ENCODE measurements around the gene HTRA3.

DNA sequence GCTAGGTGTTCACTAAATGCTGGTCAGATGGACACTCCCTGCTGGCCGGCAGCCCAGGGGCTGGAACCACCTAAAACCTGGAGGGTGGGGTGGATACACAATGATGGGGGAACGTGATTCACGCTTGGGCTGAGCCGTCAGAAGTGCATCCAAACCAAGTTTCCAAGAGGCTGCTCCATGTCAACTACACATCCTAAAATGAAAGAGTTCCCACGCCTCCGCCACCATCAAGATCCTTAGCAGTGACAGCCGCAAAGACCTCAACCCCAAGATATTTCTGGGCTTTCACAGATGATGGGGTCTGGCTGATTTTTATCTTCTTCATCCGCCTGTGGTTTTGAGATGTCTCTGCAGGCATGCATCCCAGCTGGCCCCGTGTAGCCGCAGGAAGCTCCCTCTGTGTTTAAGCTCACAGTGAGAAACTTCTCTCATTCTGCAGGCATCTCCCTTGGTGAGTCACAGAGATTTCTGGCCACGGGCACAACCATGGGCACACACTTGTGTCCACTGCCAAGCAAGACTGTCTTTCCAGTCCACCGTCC lies 84.4 kb downstream of the HTRA3 start:
- TF ChIP-seq, protein P1, sequence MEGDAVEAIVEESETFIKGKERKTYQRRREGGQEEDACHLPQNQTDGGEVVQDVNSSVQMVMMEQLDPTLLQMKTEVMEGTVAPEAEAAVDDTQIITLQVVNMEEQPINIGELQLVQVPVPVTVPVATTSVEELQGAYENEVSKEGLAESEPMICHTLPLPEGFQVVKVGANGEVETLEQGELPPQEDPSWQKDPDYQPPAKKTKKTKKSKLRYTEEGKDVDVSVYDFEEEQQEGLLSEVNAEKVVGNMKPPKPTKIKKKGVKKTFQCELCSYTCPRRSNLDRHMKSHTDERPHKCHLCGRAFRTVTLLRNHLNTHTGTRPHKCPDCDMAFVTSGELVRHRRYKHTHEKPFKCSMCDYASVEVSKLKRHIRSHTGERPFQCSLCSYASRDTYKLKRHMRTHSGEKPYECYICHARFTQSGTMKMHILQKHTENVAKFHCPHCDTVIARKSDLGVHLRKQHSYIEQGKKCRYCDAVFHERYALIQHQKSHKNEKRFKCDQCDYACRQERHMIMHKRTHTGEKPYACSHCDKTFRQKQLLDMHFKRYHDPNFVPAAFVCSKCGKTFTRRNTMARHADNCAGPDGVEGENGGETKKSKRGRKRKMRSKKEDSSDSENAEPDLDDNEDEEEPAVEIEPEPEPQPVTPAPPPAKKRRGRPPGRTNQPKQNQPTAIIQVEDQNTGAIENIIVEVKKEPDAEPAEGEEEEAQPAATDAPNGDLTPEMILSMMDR (IDR thresholded peaks at IDR 0.05), result no peak
- TF ChIP-seq EZH2phosphoT487 (IDR thresholded peaks at IDR 0.05) (no peak), EZH2 (IDR thresholded peaks at IDR 0.05) (no peak)

Measured in neural progenitor cell (in vitro differentiated cells).